PC-3 (cell line): ENCODE data around the gene ZDBF2. TPM values are rescaled to one million over a fixed set of nuclear protein-coding genes. Genes with fewer than 3 reads are reported as not detected.
"Not testable (repeated sequence)": the region's sequence is repeated elsewhere in the genome, so short reads cannot be mapped to it uniquely, and the experiment has no call there.

ENCODE experiments used
- ATAC-seq: fragments of 200-7000 bp; cut with Tn5 transposase; 2 replicates; pipeline ENCODE4 v1.9.1; 2020; ENCODE audit warnings: mild to moderate bottlenecking, moderate library complexity
- BruUV-seq: library from RNA; stranded (reverse); fragments of 400-500 nt; replicated peaks from 2 replicates; lab custom pipeline; 2021; lab: Mats Ljungman, UMichigan
- CTCF ChIA-PET: fragments of 300-600 bp; sonication (Branson Sonifier 250); formaldehyde crosslinking; loops from one replicate; lab custom pipeline; 2022; ENCODE audit warnings: antibody characterized with exemption; lab: Charles Lee
- POLR2A ChIA-PET: fragments of 300-600 bp; sonication (Branson Sonifier 250); formaldehyde crosslinking; loops from one replicate; lab custom pipeline; 2022; ENCODE audit warnings: antibody characterized with exemption; ENCODE audit not compliant: unreplicated experiment; lab: Charles Lee
- DNase-seq: peaks from one replicate; pipeline ENCODE4 v3.0.0-alpha.2; 2015
- H2AFZ ChIP-seq: fragments of 300-600 bp; sonication (generic); 2 replicates; pipeline ENCODE4 v1.6.0; 2016; ENCODE audit warnings: antibody characterized with exemption, low read length
- H3F3A ChIP-seq: fragments of 300-600 bp; sonication (generic); one replicate; pipeline ENCODE4 v1.6.0; 2017; ENCODE audit warnings: antibody characterized with exemption, low read length, control low read depth, mild to moderate bottlenecking; ENCODE audit not compliant: unreplicated experiment
- H3K27ac ChIP-seq: fragments of 300-600 bp; sonication (generic); 2 replicates; pipeline ENCODE4 v1.5.1; 2016; ENCODE audit warnings: mild to moderate bottlenecking, low read length
- H3K27me3 ChIP-seq: fragments of 300-600 bp; sonication (generic); 2 replicates; pipeline ENCODE4 v1.6.1; 2016; ENCODE audit warnings: low read length, mixed read lengths
- H3K36me3 ChIP-seq: fragments of 300-600 bp; sonication (generic); 2 replicates; pipeline ENCODE4 v1.6.1; 2016; ENCODE audit warnings: low read depth, mixed run types, low read length, mixed read lengths
- H3K4me1 ChIP-seq: fragments of 300-600 bp; sonication (generic); 2 replicates; pipeline ENCODE4 v1.5.1; 2016; ENCODE audit warnings: low read length; ENCODE audit not compliant: insufficient read depth
- H3K4me2 ChIP-seq: fragments of 300-600 bp; sonication (generic); 2 replicates; pipeline ENCODE4 v1.6.0; 2016; ENCODE audit warnings: low read length
- H3K4me3 ChIP-seq: fragments of 300-600 bp; sonication (generic); 2 replicates; pipeline ENCODE4 v1.5.1; 2016; ENCODE audit warnings: mild to moderate bottlenecking, low read length, mixed read lengths
- H3K79me2 ChIP-seq: fragments of 300-600 bp; sonication (generic); 2 replicates; pipeline ENCODE4 v1.6.1; 2017; ENCODE audit warnings: low read length, mixed read lengths
- H3K9ac ChIP-seq: fragments of 300-600 bp; sonication (generic); 2 replicates; pipeline ENCODE4 v1.6.0; 2016; ENCODE audit warnings: mild to moderate bottlenecking, low read length
- H3K9me2 ChIP-seq: fragments of 300-600 bp; sonication (generic); replicated peaks from 2 replicates; pipeline ENCODE4 v1.6.1; 2016; ENCODE audit warnings: mixed run types, low read length, mixed read lengths
- H3K9me3 ChIP-seq: fragments of 300-600 bp; sonication (generic); 2 replicates; pipeline ENCODE4 v1.6.1; 2016; ENCODE audit warnings: low read length, mixed read lengths
- H4K20me1 ChIP-seq: fragments of 300-600 bp; sonication (generic); 2 replicates; pipeline ENCODE4 v1.6.1; 2016; ENCODE audit warnings: low read length, mixed read lengths
- CTCF ChIP-seq: fragments of 300-600 bp; sonication (generic); conservative IDR thresholded peaks from 2 replicates; pipeline ENCODE4 v1.5.1; 2017; ENCODE audit warnings: antibody characterized with exemption, low read depth, mild to moderate bottlenecking, low read length
- EZH2 ChIP-seq: fragments of 300-600 bp; sonication (generic); IDR thresholded peaks from one replicate; pipeline ENCODE4 v1.6.1; 2017; ENCODE audit warnings: antibody characterized with exemption, mild to moderate bottlenecking, low read length; ENCODE audit not compliant: unreplicated experiment
- EZH2phosphoT487 ChIP-seq: fragments of 300-600 bp; sonication (generic); IDR thresholded peaks from 2 replicates; pipeline ENCODE4 v1.6.1; 2018; ENCODE audit warnings: mild to moderate bottlenecking, antibody characterized with exemption, low read length, borderline replicate concordance
- intact Hi-C: fragments of 100-400 bp; cut with micrococcal nuclease; formaldehyde crosslinking; loops from 2 replicates; pipeline ENCODE4 v1.9.0; 2023
- total RNA-seq: library from RNA; depleted of rRNA; stranded (reverse); fragments of >200 nt; gene quantifications from 2 replicates; pipeline ENCODE4 v1.2.3, GENCODE V29; 2014

The ZDBF2 gene
- total RNA-seq, 1 experiment from 2014 or later: 4.2 TPM

- intact Hi-C loops: no loop called here
- H3K36me3 ChIP-seq: no peaks in the 10 kb centered on the region
- no peak overlapping the region for H3K4me3 ChIP-seq
- no TSS peak for BruUV-seq
- CTCF ChIA-PET: no interaction called here
- no peaks in the 10 kb centered on the region for H4K20me1 ChIP-seq
- POLR2A ChIA-PET: no interaction called here
- H2AFZ ChIP-seq: no peak overlapping the region
- H3K27me3 ChIP-seq: peaks cover 33% of the 10 kb centered on the region
- H3K9me2 ChIP-seq: no peaks in the 10 kb centered on the region
- no peak overlapping the region for H3K9ac ChIP-seq
- ATAC-seq (no peak), DNase-seq (no peak)
- no peaks in the 10 kb centered on the region for H3K9me3 ChIP-seq
- H3K4me1 ChIP-seq: no peaks in the 10 kb centered on the region
- TF ChIP-seq EZH2 (no peak), CTCF (no peak), EZH2phosphoT487 (no peak)
- H3K4me2 ChIP-seq: no peak overlapping the region
- H3F3A ChIP-seq: no peaks in the 10 kb centered on the region
- H3K79me2 ChIP-seq: no peaks in the 10 kb centered on the region
- no peak overlapping the region for H3K27ac ChIP-seq
Observed at GRCh38 chr2:206256706-206257205, 17.7 kb upstream of the ZDBF2 start.

GRCh38 chr2:206257350-206257749 is 17.1 kb upstream of the ZDBF2 start:
- ATAC-seq: no peak
- Histone ChIP-seq H2AFZ (no peak overlapping the region), H3F3A (no peaks in the 10 kb centered on the region), H3K27ac (no peak overlapping the region), H3K4me2 (no peak overlapping the region), H3K9ac (no peak overlapping the region), H3K4me3 (no peak overlapping the region), H4K20me1 (no peaks in the 10 kb centered on the region), H3K4me1 (no peaks in the 10 kb centered on the region), H3K36me3 (no peaks in the 10 kb centered on the region), H3K79me2 (no peaks in the 10 kb centered on the region), H3K9me2 (no peaks in the 10 kb centered on the region), H3K27me3 (peaks cover 37% of the 10 kb centered on the region), H3K9me3 (no peaks in the 10 kb centered on the region)
- no TSS peak for BruUV-seq
- intact Hi-C loops: no loop called here
- DNase-seq: no peak
- POLR2A ChIA-PET: no interaction called here
- no peak for TF ChIP-seq CTCF
- no peak for TF ChIP-seq EZH2phosphoT487
- TF ChIP-seq EZH2: no peak
- CTCF ChIA-PET: no interaction called here

GRCh38 chr2:206257861-206258260 is 16.6 kb upstream of the ZDBF2 start:
- POLR2A ChIA-PET: no interaction called here
- Histone ChIP-seq H2AFZ (no peak overlapping the region), H3K79me2 (no peaks in the 10 kb centered on the region), H3K36me3 (no peaks in the 10 kb centered on the region), H3F3A (no peaks in the 10 kb centered on the region), H3K9ac (no peak overlapping the region), H3K4me1 (no peaks in the 10 kb centered on the region), H4K20me1 (no peaks in the 10 kb centered on the region), H3K4me3 (no peak overlapping the region), H3K9me3 (no peaks in the 10 kb centered on the region), H3K27me3 (peaks cover 42% of the 10 kb centered on the region), H3K27ac (no peak overlapping the region), H3K4me2 (no peak overlapping the region), H3K9me2 (no peaks in the 10 kb centered on the region)
- intact Hi-C loops: no loop called here
- no peak for TF ChIP-seq CTCF
- no peak for TF ChIP-seq EZH2phosphoT487
- CTCF ChIA-PET: no interaction called here
- no TSS peak for BruUV-seq
- DNase-seq: no peak
- ATAC-seq: no peak

- H3K36me3 ChIP-seq, H4K20me1 ChIP-seq, H3K9me3 ChIP-seq, ATAC-seq, DNase-seq, H3K9me2 ChIP-seq, H3K9ac ChIP-seq, POLR2A ChIA-PET, CTCF ChIA-PET, H2AFZ ChIP-seq, H3K4me1 ChIP-seq, H3F3A ChIP-seq, H3K4me3 ChIP-seq, H3K79me2 ChIP-seq, intact Hi-C loops, H3K27ac ChIP-seq, H3K4me2 ChIP-seq, BruUV-seq: not testable (repeated sequence)
- H3K27me3 ChIP-seq: peaks cover 50% of the 10 kb centered on the region
Observed at GRCh38 chr2:206258615-206259014, 15.8 kb upstream of the ZDBF2 start.
